ENCODE measurements around the gene GALNT15. TPM values are rescaled to one million over a fixed set of nuclear protein-coding genes. Genes with fewer than 3 reads are reported as not detected.

The GALNT15 gene
- total RNA-seq, 1 donor from 2014 or later: 3.7 TPM

GRCh38 chr3:16243706-16244490, 69.4 kb downstream of the GALNT15 start:
- Histone ChIP-seq H3K27ac (ENCODE audit: low read depth, low read length) (peak overlapping the region; percentile 31), H3K4me3 (ENCODE audit: low read length in 3 of 3) (peak overlapping the region in 2 of 3 donors; percentile 18 to 54)

GRCh38 chr3:16245609-16246008, 71.1 kb downstream of the GALNT15 start:
- H3K4me1 ChIP-seq (ENCODE audit: control insufficient read depth in 3 of 3, insufficient read depth in 3 of 3, low read length in 3 of 3): peaks cover 28 to 45% (median 36%) of the 10 kb centered on the region in 3 donors
- H3K27ac ChIP-seq (ENCODE audit: low read depth, low read length): no peak overlapping the region

More at GRCh38 chr3:16243706-16244490, 69.4 kb downstream of the GALNT15 start:
- Histone ChIP-seq H3K9ac (ENCODE audit: low read depth in 1 of 3, low read length in 3 of 3) (peak overlapping the region in 2 of 3 donors; percentile 33 to 59), H3K36me3 (ENCODE audit: control insufficient read depth in 3 of 3, insufficient read depth in 3 of 3, low read length in 3 of 3) (no peaks in the 10 kb centered on the region), H3K4me1 (ENCODE audit: control insufficient read depth in 3 of 3, insufficient read depth in 3 of 3, low read length in 3 of 3) (peaks cover 31 to 48% (median 36%) of the 10 kb centered on the region in 3 donors), H3K9me3 (ENCODE audit: control insufficient read depth in 3 of 3, low read length in 3 of 3) (no peaks in the 10 kb centered on the region), H3K27me3 (ENCODE audit: control insufficient read depth in 3 of 3, insufficient read depth in 3 of 3, low read length in 3 of 3) (no peaks in the 10 kb centered on the region)

GRCh38 chr3:16247282-16248061, 73.0 kb downstream of the GALNT15 start:
- Histone ChIP-seq H3K36me3 (ENCODE audit: control insufficient read depth in 3 of 3, insufficient read depth in 3 of 3, low read length in 3 of 3) (no peaks in the 10 kb centered on the region), H3K4me3 (ENCODE audit: low read length in 3 of 3) (no peak overlapping the region), H3K9ac (ENCODE audit: low read depth in 1 of 3, low read length in 3 of 3) (peak overlapping the region in 2 of 3 donors; percentile 8 to 42), H3K4me1 (ENCODE audit: control insufficient read depth in 3 of 3, insufficient read depth in 3 of 3, low read length in 3 of 3) (peaks cover 25 to 41% (median 36%) of the 10 kb centered on the region in 3 donors), H3K27ac (ENCODE audit: low read depth, low read length) (no peak overlapping the region), H3K9me3 (ENCODE audit: control insufficient read depth in 3 of 3, low read length in 3 of 3) (no peaks in the 10 kb centered on the region), H3K27me3 (ENCODE audit: control insufficient read depth in 3 of 3, insufficient read depth in 3 of 3, low read length in 3 of 3) (no peaks in the 10 kb centered on the region)

More at GRCh38 chr3:16245609-16246008, 71.1 kb downstream of the GALNT15 start:
- Histone ChIP-seq H3K9ac (ENCODE audit: low read depth in 1 of 3, low read length in 3 of 3) (peak overlapping the region in 1 of 3 donors; percentile 40), H3K36me3 (ENCODE audit: control insufficient read depth in 3 of 3, insufficient read depth in 3 of 3, low read length in 3 of 3) (no peaks in the 10 kb centered on the region), H3K9me3 (ENCODE audit: control insufficient read depth in 3 of 3, low read length in 3 of 3) (no peaks in the 10 kb centered on the region), H3K4me3 (ENCODE audit: low read length in 3 of 3) (no peak overlapping the region), H3K27me3 (ENCODE audit: control insufficient read depth in 3 of 3, insufficient read depth in 3 of 3, low read length in 3 of 3) (no peaks in the 10 kb centered on the region)

- H3K4me1 ChIP-seq (ENCODE audit: control insufficient read depth in 3 of 3, insufficient read depth in 3 of 3, low read length in 3 of 3): peaks cover 31 to 44% (median 36%) of the 10 kb centered on the region in 3 donors
- H3K27ac ChIP-seq (ENCODE audit: low read depth, low read length): no peak overlapping the region
- no peak overlapping the region for H3K4me3 ChIP-seq (ENCODE audit: low read length in 3 of 3)
- no peaks in the 10 kb centered on the region for H3K27me3 ChIP-seq (ENCODE audit: control insufficient read depth in 3 of 3, insufficient read depth in 3 of 3, low read length in 3 of 3)
- H3K9ac ChIP-seq (ENCODE audit: low read depth in 1 of 3, low read length in 3 of 3): no peak overlapping the region
- H3K36me3 ChIP-seq (ENCODE audit: control insufficient read depth in 3 of 3, insufficient read depth in 3 of 3, low read length in 3 of 3): no peaks in the 10 kb centered on the region
- no peaks in the 10 kb centered on the region for H3K9me3 ChIP-seq (ENCODE audit: control insufficient read depth in 3 of 3, low read length in 3 of 3)
Observed at GRCh38 chr3:16248556-16248955, 74.1 kb downstream of the GALNT15 start.

GRCh38 chr3:16249336-16249735, 74.9 kb downstream of the GALNT15 start:
- Histone ChIP-seq H3K9me3 (ENCODE audit: control insufficient read depth in 3 of 3, low read length in 3 of 3) (no peaks in the 10 kb centered on the region), H3K4me3 (ENCODE audit: low read length in 3 of 3) (no peak overlapping the region), H3K4me1 (ENCODE audit: control insufficient read depth in 3 of 3, insufficient read depth in 3 of 3, low read length in 3 of 3) (peaks cover 26 to 44% (median 34%) of the 10 kb centered on the region in 3 donors), H3K27me3 (ENCODE audit: control insufficient read depth in 3 of 3, insufficient read depth in 3 of 3, low read length in 3 of 3) (no peaks in the 10 kb centered on the region), H3K36me3 (ENCODE audit: control insufficient read depth in 3 of 3, insufficient read depth in 3 of 3, low read length in 3 of 3) (no peaks in the 10 kb centered on the region), H3K27ac (ENCODE audit: low read depth, low read length) (no peak overlapping the region), H3K9ac (ENCODE audit: low read depth in 1 of 3, low read length in 3 of 3) (peak overlapping the region in 1 of 3 donors; percentile 54)

GRCh38 chr3:16249886-16250285, 75.4 kb downstream of the GALNT15 start:
- H3K4me1 ChIP-seq (ENCODE audit: control insufficient read depth in 3 of 3, insufficient read depth in 3 of 3, low read length in 3 of 3): peaks cover 22 to 42% (median 34%) of the 10 kb centered on the region in 3 donors
- no peaks in the 10 kb centered on the region for H3K36me3 ChIP-seq (ENCODE audit: control insufficient read depth in 3 of 3, insufficient read depth in 3 of 3, low read length in 3 of 3)
- no peaks in the 10 kb centered on the region for H3K27me3 ChIP-seq (ENCODE audit: control insufficient read depth in 3 of 3, insufficient read depth in 3 of 3, low read length in 3 of 3)
- H3K27ac ChIP-seq (ENCODE audit: low read depth, low read length): no peak overlapping the region
- no peak overlapping the region for H3K4me3 ChIP-seq (ENCODE audit: low read length in 3 of 3)
- H3K9ac ChIP-seq (ENCODE audit: low read depth in 1 of 3, low read length in 3 of 3): no peak overlapping the region
- no peaks in the 10 kb centered on the region for H3K9me3 ChIP-seq (ENCODE audit: control insufficient read depth in 3 of 3, low read length in 3 of 3)

GRCh38 chr3:16251316-16252085, 77.0 kb downstream of the GALNT15 start:
- no peaks in the 10 kb centered on the region for H3K36me3 ChIP-seq (ENCODE audit: control insufficient read depth in 3 of 3, insufficient read depth in 3 of 3, low read length in 3 of 3)
- H3K4me3 ChIP-seq (ENCODE audit: low read length in 3 of 3): no peak overlapping the region
- H3K9me3 ChIP-seq (ENCODE audit: control insufficient read depth in 3 of 3, low read length in 3 of 3): no peaks in the 10 kb centered on the region
- no peaks in the 10 kb centered on the region for H3K27me3 ChIP-seq (ENCODE audit: control insufficient read depth in 3 of 3, insufficient read depth in 3 of 3, low read length in 3 of 3)
- peaks cover 14 to 33% (median 30%) of the 10 kb centered on the region in 3 donors for H3K4me1 ChIP-seq (ENCODE audit: control insufficient read depth in 3 of 3, insufficient read depth in 3 of 3, low read length in 3 of 3)
- H3K27ac ChIP-seq (ENCODE audit: low read depth, low read length): no peak overlapping the region
- H3K9ac ChIP-seq (ENCODE audit: low read depth in 1 of 3, low read length in 3 of 3): no peak overlapping the region

GRCh38 chr3:16252243-16252978, 77.9 kb downstream of the GALNT15 start:
- Histone ChIP-seq H3K4me3 (ENCODE audit: low read length in 3 of 3) (no peak overlapping the region), H3K4me1 (ENCODE audit: control insufficient read depth in 3 of 3, insufficient read depth in 3 of 3, low read length in 3 of 3) (peaks cover 14 to 32% (median 28%) of the 10 kb centered on the region in 3 donors), H3K36me3 (ENCODE audit: control insufficient read depth in 3 of 3, insufficient read depth in 3 of 3, low read length in 3 of 3) (no peaks in the 10 kb centered on the region), H3K27me3 (ENCODE audit: control insufficient read depth in 3 of 3, insufficient read depth in 3 of 3, low read length in 3 of 3) (no peaks in the 10 kb centered on the region), H3K9ac (ENCODE audit: low read depth in 1 of 3, low read length in 3 of 3) (no peak overlapping the region), H3K27ac (ENCODE audit: low read depth, low read length) (no peak overlapping the region), H3K9me3 (ENCODE audit: control insufficient read depth in 3 of 3, low read length in 3 of 3) (no peaks in the 10 kb centered on the region)

- peaks cover 10 to 30% (median 23%) of the 10 kb centered on the region in 3 donors for H3K4me1 ChIP-seq (ENCODE audit: control insufficient read depth in 3 of 3, insufficient read depth in 3 of 3, low read length in 3 of 3)
Observed at GRCh38 chr3:16252988-16253387, 78.5 kb downstream of the GALNT15 start.

More at GRCh38 chr3:16252988-16253387, 78.5 kb downstream of the GALNT15 start:
- H3K27me3 ChIP-seq (ENCODE audit: control insufficient read depth in 3 of 3, insufficient read depth in 3 of 3, low read length in 3 of 3): no peaks in the 10 kb centered on the region
- H3K36me3 ChIP-seq (ENCODE audit: control insufficient read depth in 3 of 3, insufficient read depth in 3 of 3, low read length in 3 of 3): no peaks in the 10 kb centered on the region
- H3K9me3 ChIP-seq (ENCODE audit: control insufficient read depth in 3 of 3, low read length in 3 of 3): no peaks in the 10 kb centered on the region
- H3K9ac ChIP-seq (ENCODE audit: low read depth in 1 of 3, low read length in 3 of 3): no peak overlapping the region
- H3K27ac ChIP-seq (ENCODE audit: low read depth, low read length): no peak overlapping the region
- H3K4me3 ChIP-seq (ENCODE audit: low read length in 3 of 3): peak overlapping the region in 1 of 3 donors; percentile 1
